Frontal cortex (tissue), 4 donors: ENCODE data around the gene TANK. TPM values are rescaled to one million over a fixed set of nuclear protein-coding genes. Genes with fewer than 3 reads are reported as not detected.
"Not testable (repeated sequence)": the region's sequence is repeated elsewhere in the genome, so short reads cannot be mapped to it uniquely, and the experiment has no call there.

Source experiments
- DNase-seq, 2 donors: peaks; one replicate each; pipeline ENCODE4 v3.0.0; 2012; ENCODE audit warnings: low spot score in 2 of 2
- FAIRE-seq: peaks from 2 replicates; lab custom pipeline; 2012; peaks lifted over from hg19 to GRCh38; lab: Jason Lieb, UNC
- total RNA-seq: library from RNA; depleted of rRNA; stranded (reverse); fragments of >200 nt; gene quantifications from one replicate; pipeline ENCODE4 v1.2.3, GENCODE V29; 2014
- donor health status: control.
- donor health status: control.
- donor health status: control.

Gene TANK
- total RNA-seq, 1 donor from 2014 or later: 66.9 TPM

- DNase-seq: no peak
- no peak for FAIRE-seq
Observed at GRCh38 chr2:161217597-161218185, 57.5 kb downstream of the TANK start.

DNA sequence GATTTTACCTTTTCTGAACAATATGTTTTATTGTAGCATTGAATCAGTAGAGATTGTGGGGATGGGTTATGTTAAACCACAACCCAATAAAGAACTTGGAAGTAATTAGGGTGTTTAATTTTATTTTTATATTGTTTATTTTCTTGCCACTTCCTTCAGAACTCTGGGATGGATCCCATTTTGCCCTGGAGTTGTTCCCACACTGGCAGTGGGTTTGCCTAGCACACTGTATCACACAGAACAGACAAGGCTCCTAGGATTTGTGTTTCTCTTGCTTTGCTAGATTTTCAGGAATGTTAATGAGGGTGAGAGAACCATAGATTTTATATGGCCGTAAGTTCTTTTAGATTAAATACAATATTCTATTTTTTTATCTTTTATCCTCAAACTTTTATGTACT, 59.0 kb downstream of the TANK start:
- FAIRE-seq: no peak
- no peak for DNase-seq

- DNase-seq (no peak), FAIRE-seq (peak; percentile 96)
Observed at GRCh38 chr2:161223139-161223732, 63.0 kb downstream of the TANK start.

GRCh38 chr2:161228511-161229240, 68.4 kb downstream of the TANK start:
- DNase-seq: no peak
- no peak for FAIRE-seq

GRCh38 chr2:161230959-161231358, 70.7 kb downstream of the TANK start:
- FAIRE-seq (no peak), DNase-seq (no peak)

DNA sequence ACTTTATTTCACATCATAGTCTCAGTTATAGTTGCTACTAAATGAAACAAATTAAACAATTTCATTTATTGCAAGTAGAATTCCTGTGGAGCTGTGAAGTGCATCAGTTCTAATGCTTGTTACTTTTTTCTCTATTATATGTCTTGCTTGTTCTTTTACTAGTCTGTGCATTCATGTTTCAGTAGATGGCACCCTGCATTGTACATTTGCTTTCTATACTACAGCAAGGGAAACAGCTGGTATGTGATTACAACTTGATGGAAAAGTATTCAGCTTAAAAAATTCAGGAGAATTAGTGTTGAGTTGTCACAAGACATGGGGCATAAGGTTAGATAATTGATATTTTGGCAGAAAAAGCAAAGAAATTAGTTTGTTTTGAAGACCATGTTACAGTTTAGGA, 72.3 kb downstream of the TANK start:
- no peak for FAIRE-seq

DNA sequence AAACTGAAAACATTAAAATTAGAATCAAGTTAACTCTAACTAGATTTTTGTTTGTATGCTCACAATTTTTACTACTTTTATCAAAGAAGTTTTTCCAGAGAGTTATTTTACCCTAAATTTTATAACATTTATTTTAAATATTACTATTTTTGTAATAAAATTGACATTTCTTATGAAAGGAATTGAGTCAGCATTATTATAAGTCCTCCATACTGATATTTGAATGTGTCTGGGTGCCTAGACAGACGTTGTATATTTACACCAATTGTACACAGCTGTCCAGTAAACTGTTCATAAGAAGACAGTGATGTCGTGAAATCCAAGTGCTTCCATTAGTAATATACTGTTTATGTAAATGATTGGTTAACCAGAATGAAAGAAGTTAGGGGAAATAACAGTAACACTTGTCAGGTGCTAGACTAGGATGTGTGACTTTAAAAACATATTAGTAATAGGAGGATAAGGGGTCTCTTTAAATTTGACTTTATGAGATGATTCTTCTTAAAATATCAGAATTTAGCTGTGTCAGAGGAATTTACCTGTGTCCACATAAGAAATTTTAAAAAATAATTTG, 73.7 kb downstream of the TANK start:
- FAIRE-seq: peak; percentile 91

More for the DNA sequence above, 72.3 kb downstream of the TANK start:
- no peak for DNase-seq

GRCh38 chr2:161234627-161235026, 74.4 kb downstream of the TANK start:
- FAIRE-seq (peak; percentile 83), DNase-seq (no peak)

More for the DNA sequence above, 73.7 kb downstream of the TANK start:
- DNase-seq: no peak

DNA sequence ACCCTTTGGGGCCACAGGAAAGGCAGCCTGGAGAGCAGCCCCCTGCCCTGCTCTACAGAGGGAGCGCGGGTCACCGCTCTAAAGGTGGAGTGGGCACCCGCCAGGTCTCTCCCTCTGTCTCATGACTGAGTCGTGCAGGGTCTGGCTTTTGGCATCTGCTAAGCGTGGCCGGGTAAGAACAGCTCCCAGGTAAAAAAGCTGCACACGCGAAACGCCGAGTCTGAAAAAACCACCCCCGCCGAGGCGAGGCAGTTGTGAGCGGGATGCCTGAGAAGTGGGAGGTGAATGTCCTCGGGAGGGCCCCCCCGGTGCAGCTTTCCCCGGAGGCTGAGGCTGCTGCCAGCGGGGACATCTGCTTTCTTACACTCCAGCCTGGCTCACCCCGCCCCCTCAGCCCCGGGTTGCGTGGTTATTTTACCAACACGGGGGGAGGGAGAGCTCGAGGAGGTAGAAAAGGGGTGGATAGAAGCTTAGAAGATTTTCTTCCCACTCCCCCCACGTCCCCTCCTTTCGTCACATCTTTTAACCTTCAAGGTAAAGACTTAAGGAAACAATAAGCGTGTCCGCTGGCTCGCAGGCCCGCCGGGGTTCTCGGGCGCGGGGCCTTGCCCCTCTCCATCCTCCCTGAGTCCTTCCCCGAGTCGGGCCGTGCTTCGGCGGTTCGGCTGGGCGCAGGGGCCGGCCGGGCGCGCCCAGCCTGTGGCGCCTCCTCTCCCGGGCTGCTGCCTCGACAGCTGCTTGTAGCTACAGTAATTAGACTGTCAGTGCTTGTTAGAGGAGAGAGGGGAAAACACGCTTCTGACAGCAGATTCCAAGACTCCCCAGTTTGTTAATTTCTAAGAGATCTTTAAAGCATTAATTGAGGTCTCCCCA, 77.4 kb downstream of the TANK start:
- DNase-seq (peak; percentile 32 to 47), FAIRE-seq (no peak)

GRCh38 chr2:161238265-161238559, 78.0 kb downstream of the TANK start:
- DNase-seq (peak in 1 of 2 donors; percentile 41), FAIRE-seq (no peak)

DNA sequence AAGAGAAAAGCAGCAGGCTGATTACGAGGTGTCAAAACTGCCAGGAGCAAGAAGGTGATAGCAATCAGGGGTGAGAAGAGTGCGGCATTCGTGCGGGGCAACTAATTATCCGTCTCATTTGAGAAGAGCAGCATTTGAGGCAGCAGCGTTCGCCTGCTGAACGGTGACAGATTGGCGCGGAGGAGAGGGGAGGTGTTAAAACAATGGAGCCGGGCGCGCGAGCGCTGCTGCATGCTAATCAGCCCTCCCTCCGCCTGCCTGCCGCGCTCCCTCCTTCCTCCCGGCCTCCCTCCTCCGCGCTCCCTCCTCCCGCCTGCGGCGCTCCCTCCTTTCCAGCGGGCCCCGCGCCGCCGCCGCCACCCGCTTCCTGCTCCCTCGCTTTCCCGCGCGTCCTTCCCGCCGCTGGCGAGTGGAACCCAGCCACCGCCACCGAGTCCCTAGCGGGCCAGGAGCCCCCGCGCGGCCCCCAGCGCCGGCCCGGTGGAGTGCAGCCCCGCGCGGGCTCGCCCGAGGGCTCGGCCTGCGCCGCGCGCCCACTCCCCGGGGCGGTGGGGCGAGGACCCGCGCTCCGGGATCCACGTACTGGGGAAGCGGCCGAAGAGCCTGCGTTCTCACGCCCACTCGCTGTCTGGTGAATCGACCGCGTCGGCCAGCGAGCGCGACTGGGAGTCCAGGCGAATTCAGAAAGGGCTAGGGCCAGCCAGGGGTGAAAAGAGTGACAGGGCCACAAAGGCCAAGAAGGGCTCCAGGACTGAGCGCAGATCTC, 78.5 kb downstream of the TANK start:
- FAIRE-seq: no peak
- peak; percentile 52 to 77 for DNase-seq

GRCh38 chr2:161239326-161240109, 79.3 kb downstream of the TANK start:
- FAIRE-seq: no peak
- no peak for DNase-seq

DNA sequence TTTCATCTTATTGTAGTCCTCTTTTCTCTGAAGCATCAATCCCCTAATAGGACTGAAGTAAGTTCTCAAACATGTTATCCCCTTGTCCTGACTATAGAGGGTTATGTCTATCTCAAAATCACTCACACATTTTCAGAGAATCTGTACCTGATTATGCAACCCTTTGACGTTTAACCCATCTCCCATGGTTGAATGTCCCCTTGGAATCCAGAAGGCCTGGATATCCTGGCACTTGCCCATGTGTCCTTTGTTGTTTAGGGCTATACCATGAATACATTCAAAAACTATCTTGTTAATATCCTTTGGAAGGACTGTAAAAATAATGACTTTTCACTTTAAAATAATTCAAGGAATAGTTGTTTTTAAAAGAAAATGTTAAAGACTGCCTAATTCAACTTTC, 81.7 kb downstream of the TANK start:
- DNase-seq (no peak), FAIRE-seq (no peak)

- FAIRE-seq (no peak), DNase-seq (no peak)
Observed at GRCh38 chr2:161243312-161243711, 83.1 kb downstream of the TANK start.

- no peak for DNase-seq
- FAIRE-seq: no peak
Observed at GRCh38 chr2:161243905-161244304, 83.7 kb downstream of the TANK start.

GRCh38 chr2:161244387-161245260, 84.4 kb downstream of the TANK start:
- not testable (repeated sequence) for DNase-seq, FAIRE-seq

DNA sequence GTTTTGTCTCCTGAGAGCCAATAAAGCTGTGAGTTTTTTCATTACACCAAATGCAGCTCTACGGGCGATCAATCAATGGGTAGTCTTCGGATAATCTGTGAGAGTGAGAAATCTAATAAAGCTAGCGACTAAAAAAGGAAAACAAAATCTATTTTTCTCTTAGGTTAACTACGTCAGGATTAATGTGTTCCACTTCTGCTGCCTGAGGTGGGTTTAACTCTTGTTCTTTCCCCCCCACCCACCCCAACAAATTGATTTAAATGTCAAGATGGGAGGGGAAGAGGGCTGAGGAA, 85.0 kb downstream of the TANK start:
- DNase-seq (no peak), FAIRE-seq (no peak)

DNA sequence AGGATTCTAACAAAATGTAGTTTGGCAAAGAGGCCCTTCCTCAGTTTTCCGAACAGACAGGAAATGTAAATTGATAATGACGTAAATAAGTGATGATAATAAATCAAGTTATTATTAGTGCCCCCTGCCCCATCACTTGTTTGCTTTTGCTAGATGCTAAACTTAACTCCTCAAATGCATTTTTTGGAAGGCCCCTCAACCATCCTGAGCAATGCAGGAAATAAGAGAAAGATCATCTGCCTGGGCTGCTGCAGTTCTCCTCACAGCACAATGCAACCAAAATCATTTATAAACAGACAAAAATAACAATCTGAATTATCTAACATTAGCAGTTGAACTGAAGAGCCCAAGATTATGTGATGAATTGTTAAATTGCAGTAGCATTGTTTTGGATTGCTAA, 85.4 kb downstream of the TANK start:
- DNase-seq: no peak
- no peak for FAIRE-seq
